ENCODE measurements around the gene BACE1-AS. TPM values are rescaled to one million over a fixed set of nuclear protein-coding genes. Genes with fewer than 3 reads are reported as not detected.

BACE1-AS gene
- total and polyA plus RNA-seq, 2 of the 8 experiments (the other 6 are each of a cell fraction or from before 2014, with no cell fraction given), result 14.9 to 17.4 TPM

GRCh38 chr11:117328375-117329010 lies 37.3 kb downstream of the BACE1-AS start (continued):
- TF ChIP-seq POLR2AphosphoS5 (IDR thresholded peaks at IDR 0.05; ENCODE audit: low read depth, low read length) (no peak), EP300 (IDR thresholded peaks at IDR 0.05; ENCODE audit: borderline replicate concordance in 1 of 2, low read depth in 2 of 2, low read length in 2 of 2) (no peak), SAP30 (IDR thresholded peaks at IDR 0.05; ENCODE audit: insufficient read depth, insufficient replicate concordance, low read length) (no peak), JUN (IDR thresholded peaks at IDR 0.05; ENCODE audit: low read depth, low read length) (no peak)
- TF ChIP-seq, protein P1, sequence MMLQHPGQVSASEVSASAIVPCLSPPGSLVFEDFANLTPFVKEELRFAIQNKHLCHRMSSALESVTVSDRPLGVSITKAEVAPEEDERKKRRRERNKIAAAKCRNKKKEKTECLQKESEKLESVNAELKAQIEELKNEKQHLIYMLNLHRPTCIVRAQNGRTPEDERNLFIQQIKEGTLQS (IDR thresholded peaks at IDR 0.05; ENCODE audit: insufficient read depth, low read depth, low read length), result no peak
- TF ChIP-seq, protein P2, sequence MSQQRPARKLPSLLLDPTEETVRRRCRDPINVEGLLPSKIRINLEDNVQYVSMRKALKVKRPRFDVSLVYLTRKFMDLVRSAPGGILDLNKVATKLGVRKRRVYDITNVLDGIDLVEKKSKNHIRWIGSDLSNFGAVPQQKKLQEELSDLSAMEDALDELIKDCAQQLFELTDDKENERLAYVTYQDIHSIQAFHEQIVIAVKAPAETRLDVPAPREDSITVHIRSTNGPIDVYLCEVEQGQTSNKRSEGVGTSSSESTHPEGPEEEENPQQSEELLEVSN (IDR thresholded peaks at IDR 0.05), result no peak
